IMR-90 (cell line): Measurements from ENCODE around the gene TSPAN32. TPM values are rescaled to one million over a fixed set of nuclear protein-coding genes. Genes with fewer than 3 reads are reported as not detected.

ENCODE experiments used
- ATAC-seq: fragments of 200-7000 bp; cut with Tn5 transposase; 2 replicates; pipeline ENCODE4 v1.9.1; 2020; ENCODE audit warnings: low read depth, mild to moderate bottlenecking, moderate library complexity
- BruUV-seq: library from RNA; stranded (reverse); fragments of 400-500 nt; replicated peaks from 2 replicates; lab custom pipeline; 2021; lab: Mats Ljungman, UMichigan
- CTCF ChIA-PET: fragments of 300-600 bp; formaldehyde crosslinking; extraction: SDS; loops from one replicate; lab custom pipeline; 2021; ENCODE audit warnings: antibody characterized with exemption; lab: Yijun Ruan, JAX
- POLR2A ChIA-PET: fragments of 300-600 bp; sonication (Branson Sonifier 250); formaldehyde crosslinking; loops from one replicate; lab custom pipeline; 2022; ENCODE audit warnings: antibody characterized with exemption; ENCODE audit not compliant: unreplicated experiment; lab: Charles Lee
- DNase-seq: peaks from one replicate; pipeline ENCODE4 v3.0.0; 2013
- H2AFZ ChIP-seq: replicated peaks from 2 replicates; pipeline ENCODE3; 2013; ENCODE audit warnings: low read length, mild to moderate bottlenecking; ENCODE audit not compliant: poor library complexity
- H2AK5ac ChIP-seq: 2 replicates; pipeline ENCODE4 v1.6.1; 2013; ENCODE audit warnings: low read depth, low read length, inconsistent platforms
- H2AK9ac ChIP-seq: replicated peaks from 2 replicates; pipeline ENCODE3; 2013; ENCODE audit warnings: mild to moderate bottlenecking, low read depth, low read length, moderate library complexity; ENCODE audit not compliant: poor library complexity
- H2BK120ac ChIP-seq: 2 replicates; pipeline ENCODE4 v1.6.1; 2013; ENCODE audit warnings: low read depth, low read length, inconsistent platforms
- H2BK15ac ChIP-seq: 3 replicates; pipeline ENCODE4 v1.6.1; 2013; ENCODE audit warnings: low read depth, low read length, inconsistent platforms
- H2BK20ac ChIP-seq: 2 replicates; pipeline ENCODE4 v1.6.1; 2013; ENCODE audit warnings: low read depth, mild to moderate bottlenecking, inconsistent platforms, low read length, moderate library complexity
- H2BK5ac ChIP-seq: 2 replicates; pipeline ENCODE4 v1.6.1; 2013; ENCODE audit warnings: mild to moderate bottlenecking, low read depth, low read length, inconsistent platforms; ENCODE audit not compliant: poor library complexity, severe bottlenecking
- H3K14ac ChIP-seq: replicated peaks from 2 replicates; pipeline ENCODE4 v1.6.1; 2013; ENCODE audit warnings: low read depth, low read length, inconsistent platforms
- H3K18ac ChIP-seq: 2 replicates; pipeline ENCODE4 v1.6.1; 2013; ENCODE audit warnings: low read depth, low read length, control low read depth
- H3K23ac ChIP-seq: 2 replicates; pipeline ENCODE4 v1.6.1; 2013; ENCODE audit warnings: low read depth, low read length, inconsistent platforms
- H3K27ac ChIP-seq: 2 replicates; pipeline ENCODE4 v1.5.1; 2013; ENCODE audit warnings: mild to moderate bottlenecking, control low read depth, low read length; ENCODE audit not compliant: insufficient read depth
- H3K27me3 ChIP-seq: 2 replicates; pipeline ENCODE4 v1.6.1; 2013; ENCODE audit warnings: low read length; ENCODE audit not compliant: control insufficient read depth, insufficient read depth
- H3K36me3 ChIP-seq: 2 replicates; pipeline ENCODE4 v1.6.1; 2013; ENCODE audit warnings: low read length, mixed read lengths; ENCODE audit not compliant: control insufficient read depth, insufficient read depth
- H3K4ac ChIP-seq: 2 replicates; pipeline ENCODE4 v1.6.1; 2013; ENCODE audit warnings: low read depth, low read length, inconsistent platforms
- H3K4me1 ChIP-seq: 2 replicates; pipeline ENCODE4 v1.6.1; 2013; ENCODE audit warnings: low read length, mixed read lengths; ENCODE audit not compliant: control insufficient read depth, insufficient read depth
- H3K4me2 ChIP-seq: 2 replicates; pipeline ENCODE4 v1.6.1; 2013; ENCODE audit warnings: low read depth, mild to moderate bottlenecking, control low read depth, low read length, moderate library complexity
- H3K4me3 ChIP-seq: 2 replicates; pipeline ENCODE4 v1.5.1; 2013; ENCODE audit warnings: low read depth, mild to moderate bottlenecking, control low read depth, low read length, moderate library complexity; ENCODE audit not compliant: insufficient read depth
- H3K56ac ChIP-seq: 2 replicates; pipeline ENCODE4 v1.6.1; 2013; ENCODE audit warnings: low read length, inconsistent platforms; ENCODE audit not compliant: insufficient read depth; ENCODE audit errors: extremely low read depth
- H3K79me1 ChIP-seq, 2 experiments: 2 replicates each; pipeline ENCODE4 v1.6.1; 2013; ENCODE audit warnings: low read length in 2 of 2, inconsistent platforms in 1 of 2, low read depth in 1 of 2
- H3K9ac ChIP-seq: 2 replicates; pipeline ENCODE4 v1.6.1; 2013; ENCODE audit warnings: low read depth, low read length, control low read depth
- H3K9me1 ChIP-seq: 2 replicates; pipeline ENCODE4 v1.6.1; 2013; ENCODE audit warnings: low read length, inconsistent platforms; ENCODE audit not compliant: insufficient read depth
- H3K9me3 ChIP-seq: 2 replicates; pipeline ENCODE4 v1.6.1; 2013; ENCODE audit warnings: low read length; ENCODE audit not compliant: control insufficient read depth, insufficient read depth
- H4K20me1 ChIP-seq: 2 replicates; pipeline ENCODE4 v1.6.1; 2013; ENCODE audit warnings: low read length, inconsistent platforms; ENCODE audit not compliant: insufficient read depth
- H4K5ac ChIP-seq: 2 replicates; pipeline ENCODE4 v1.6.1; 2013; ENCODE audit warnings: mild to moderate bottlenecking, low read depth, low read length, control low read depth
- H4K8ac ChIP-seq, 2 experiments: 2 replicates each; pipeline ENCODE4 v1.6.1; 2013; ENCODE audit warnings: low read depth in 2 of 2, low read length in 2 of 2, control low read depth in 1 of 2, inconsistent platforms in 1 of 2
- H4K91ac ChIP-seq: 2 replicates; pipeline ENCODE4 v1.6.1; 2013; ENCODE audit warnings: low read depth, low read length, inconsistent platforms; ENCODE audit not compliant: insufficient read depth
- NFE2L2 ChIP-seq: fragments of 150-350 bp; IDR thresholded peaks from 2 replicates; pipeline ENCODE4 v1.6.1; 2016; ENCODE audit warnings: low read depth, mild to moderate bottlenecking, low read length
- POLR2A ChIP-seq: IDR thresholded peaks from 2 replicates; pipeline ENCODE4 v1.6.1; 2012; ENCODE audit warnings: mild to moderate bottlenecking, low read depth, low read length
- RAD21 ChIP-seq: IDR thresholded peaks from 2 replicates; pipeline ENCODE4 v1.6.1; 2012; ENCODE audit warnings: low read length, improper control_type of control experiment
- RFX5 ChIP-seq: IDR thresholded peaks from 2 replicates; pipeline ENCODE4 v1.8.0; 2012; ENCODE audit warnings: low read depth, mild to moderate bottlenecking, low read length, moderate library complexity
- WGBS, 2 experiments: methylation state at CpG; one replicate each; pipeline versions ENCODE4 v1.1.5 to v1.1.7; 2013; ENCODE audit warnings: missing lambda C conversion rate in 2 of 2; ENCODE audit not compliant: insufficient read length in 1 of 2; ENCODE audit errors: extremely low coverage in 2 of 2; 5-methylcytosine and 5-hydroxymethylcytosine counted together
- dilution Hi-C: fragments of 300-500 bp; cut with HindIII; formaldehyde crosslinking; loops from one replicate; pipeline ENCODE4 v1.14.3; 2018; ENCODE audit warnings: low sequenced_read_pairs; ENCODE audit not compliant: unreplicated experiment
- in situ Hi-C: fragments of 300-500 bp; cut with MboI; formaldehyde crosslinking; loops from 3 replicates; pipeline ENCODE4 v1.14.3; 2019; ENCODE audit warnings: low sequenced_read_pairs, inconsistent platforms, mixed read lengths
- intact Hi-C: fragments of 100-400 bp; cut with micrococcal nuclease; formaldehyde crosslinking; loops from 2 replicates; pipeline ENCODE4 v1.10.0; 2022
- polyA plus RNA-seq, 3 experiments: library from polyadenylated mRNA; depleted of rRNA; stranded (reverse); fragments of >200 nt; gene quantifications; 2 replicates each; pipeline ENCODE4 v1.2.3, GENCODE V29; 2012; ENCODE audit warnings: low replicate concordance in 1 of 3
- total RNA-seq: library from RNA; depleted of rRNA; stranded (reverse); fragments of >200 nt; gene quantifications from 2 replicates; pipeline ENCODE4 v1.2.3, GENCODE V29; 2012
- TF ChIP-seq, protein P1 (sequence below): conservative IDR thresholded peaks from 2 replicates; pipeline ENCODE4 v1.5.1; 2012; ENCODE audit warnings: mild to moderate bottlenecking, low read depth, low read length, improper control_type of control experiment

The TSPAN32 gene
- total and polyA plus RNA-seq, 2 of the 4 experiments (the other 2 are of a cell fraction), result 0.07 TPM; not detected in 1

DNA sequence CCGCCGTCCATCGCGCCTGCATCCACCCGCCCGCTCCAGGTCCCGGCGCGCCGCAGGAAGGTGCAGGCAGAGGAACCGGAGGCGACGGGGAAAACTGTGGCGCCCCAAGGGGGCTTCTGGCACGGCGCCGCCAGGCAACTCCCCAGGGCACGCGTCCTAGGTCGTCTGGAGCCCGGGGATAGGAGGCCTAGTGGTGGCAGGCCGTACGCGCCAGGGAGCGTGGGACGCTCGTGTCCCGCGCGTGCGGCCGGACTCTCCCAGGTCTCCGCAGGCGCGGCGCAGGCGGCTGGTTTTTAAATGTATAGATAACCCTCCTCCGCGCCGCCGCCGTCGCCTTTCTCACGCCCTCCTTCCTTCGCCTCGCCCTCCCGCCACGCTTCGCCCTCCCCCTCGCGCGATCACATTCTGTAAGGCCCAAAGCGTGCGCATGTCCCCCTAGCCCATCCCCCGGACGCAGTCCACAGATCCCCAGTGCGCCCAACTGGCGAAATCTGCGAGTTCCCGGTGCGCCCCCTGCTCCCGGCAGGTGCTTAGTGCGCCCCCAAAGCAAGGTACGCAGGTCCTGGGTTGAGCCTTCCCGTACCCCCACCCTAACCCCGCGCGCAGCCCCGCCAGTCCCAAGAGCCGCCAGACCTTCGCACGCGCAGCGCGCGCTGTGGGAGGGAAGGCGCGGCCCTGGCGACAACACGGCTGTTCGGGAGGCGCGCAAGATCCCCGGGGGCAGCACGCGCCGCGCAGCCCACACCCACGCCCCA, 31.3 kb upstream of the TSPAN32 start, which contains the start of gene ASCL2:
TSS of gene ASCL2 (minus strand) at position 267 of the 755 bp plus-strand sequence. CDS start at position 11, 256 bp downstream.
- no peak within 1 kb of the TSS for H3K9ac ChIP-seq
- H2AK9ac ChIP-seq, result peak within 1 kb of the TSS; percentile 55
- no peak within 1 kb of the TSS for H4K5ac ChIP-seq
- no peak within 1 kb of the TSS for H3K18ac ChIP-seq
- H3K4me3 ChIP-seq, result no peak within 1 kb of the TSS
- H3K4ac ChIP-seq, result no peak within 1 kb of the TSS
- WGBS, 2 experiments, result 4% methylated on average over 44 of the region's 89 CpGs; no CpG with 5 or more reads in 1 of the 2 experiments
- H2BK5ac ChIP-seq, result no peak within 1 kb of the TSS
- H3K14ac ChIP-seq, result no peak within 1 kb of the TSS
- no peak within 1 kb of the TSS for H2AK5ac ChIP-seq
- no peaks in the 10 kb centered on the region for H3K36me3 ChIP-seq
- H2AFZ ChIP-seq, result peak within 1 kb of the TSS; percentile 21
- ChIA-PET CTCF (no interaction called here), POLR2A (no interaction called here)
- TF ChIP-seq NFE2L2 (no peak), RAD21 (no peak), POLR2A (no peak), RFX5 (no peak)
- TF ChIP-seq, protein P1, sequence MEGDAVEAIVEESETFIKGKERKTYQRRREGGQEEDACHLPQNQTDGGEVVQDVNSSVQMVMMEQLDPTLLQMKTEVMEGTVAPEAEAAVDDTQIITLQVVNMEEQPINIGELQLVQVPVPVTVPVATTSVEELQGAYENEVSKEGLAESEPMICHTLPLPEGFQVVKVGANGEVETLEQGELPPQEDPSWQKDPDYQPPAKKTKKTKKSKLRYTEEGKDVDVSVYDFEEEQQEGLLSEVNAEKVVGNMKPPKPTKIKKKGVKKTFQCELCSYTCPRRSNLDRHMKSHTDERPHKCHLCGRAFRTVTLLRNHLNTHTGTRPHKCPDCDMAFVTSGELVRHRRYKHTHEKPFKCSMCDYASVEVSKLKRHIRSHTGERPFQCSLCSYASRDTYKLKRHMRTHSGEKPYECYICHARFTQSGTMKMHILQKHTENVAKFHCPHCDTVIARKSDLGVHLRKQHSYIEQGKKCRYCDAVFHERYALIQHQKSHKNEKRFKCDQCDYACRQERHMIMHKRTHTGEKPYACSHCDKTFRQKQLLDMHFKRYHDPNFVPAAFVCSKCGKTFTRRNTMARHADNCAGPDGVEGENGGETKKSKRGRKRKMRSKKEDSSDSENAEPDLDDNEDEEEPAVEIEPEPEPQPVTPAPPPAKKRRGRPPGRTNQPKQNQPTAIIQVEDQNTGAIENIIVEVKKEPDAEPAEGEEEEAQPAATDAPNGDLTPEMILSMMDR, result no peak
- no peak within 1 kb of the TSS for H3K4me2 ChIP-seq
- H3K9me3 ChIP-seq, result no peaks in the 10 kb centered on the region
- no peak within 1 kb of the TSS for H2BK120ac ChIP-seq
- in situ Hi-C loops, result no loop called here
- H4K20me1 ChIP-seq, result no peaks in the 10 kb centered on the region
- no peak within 1 kb of the TSS for H3K23ac ChIP-seq
- H3K27ac ChIP-seq, result no peak within 1 kb of the TSS
- DNase-seq, result no peak
- ATAC-seq, result no peak
- H2BK15ac ChIP-seq, result no peak within 1 kb of the TSS
- intact Hi-C loops, result no loop called here
- H2BK20ac ChIP-seq, result no peak within 1 kb of the TSS
- H3K9me1 ChIP-seq, result no peaks in the 10 kb centered on the region
- H3K56ac ChIP-seq, result no peak within 1 kb of the TSS
- no peaks in the 10 kb centered on the region for H3K4me1 ChIP-seq
- BruUV-seq, result no TSS peak
- no peak within 1 kb of the TSS for H4K91ac ChIP-seq
- peaks cover 81% of the 10 kb centered on the region for H3K27me3 ChIP-seq
- no peak within 1 kb of the TSS for H4K8ac ChIP-seq
- dilution Hi-C loops, result no loop called here
- H3K79me1 ChIP-seq, result no peaks in the 10 kb centered on the region
